ENCODE measurements around the gene UBE2H.
"Not testable (repeated sequence)": the region's sequence is repeated elsewhere in the genome, so short reads cannot be mapped to it uniquely, and the experiment has no call there.

Gene UBE2H

GRCh38 chr7:129824291-129825208, 128.2 kb downstream of the UBE2H start (continued):
- TF ChIP-seq ZSCAN23 (tag by site-specific recombination; IDR thresholded peaks at IDR 0.05) (no peak), SP2 (tag by site-specific recombination; IDR thresholded peaks at IDR 0.05) (peak; percentile 90), ZNF121 (tag by site-specific recombination; IDR thresholded peaks at IDR 0.05) (peak; percentile 50; the same call in 1 of the 2 replicates), ZNF600 (tag by site-specific recombination; IDR thresholded peaks at IDR 0.05) (peak; percentile 28; the same call in 1 of the 2 replicates), ZNF677 (tag by site-specific recombination; IDR thresholded peaks at IDR 0.05) (no peak), YY2 (tag by site-specific recombination; IDR thresholded peaks at IDR 0.05) (no peak), ZBTB8A (tag by site-specific recombination; IDR thresholded peaks at IDR 0.05) (no peak), IKZF3 (tag by site-specific recombination; IDR thresholded peaks at IDR 0.05) (peak; percentile 81), ZBTB20 (tag by site-specific recombination; IDR thresholded peaks at IDR 0.05) (peak; percentile 91), ZBTB48 (tag by site-specific recombination; IDR thresholded peaks at IDR 0.05) (peak; percentile 94), GLIS1 (tag by site-specific recombination; IDR thresholded peaks at IDR 0.05) (peak; percentile 24; the same call in 1 of the 2 replicates)

GRCh38 chr7:129823143-129823542, 129.6 kb downstream of the UBE2H start:
- POLR2A ChIA-PET = interaction anchor here (0.6 kb wide), 1 partner anchor 29 kb away, joined by 3 read pairs; no protein-coding TSS in a partner anchor
- not testable (repeated sequence) for H3K9me3 ChIP-seq (ENCODE audit: control insufficient read depth, insufficient read depth, low read depth, low read length); H3K4me1 ChIP-seq (ENCODE audit: control insufficient read depth, insufficient read depth, low read length); H3K27ac ChIP-seq (ENCODE audit: extremely low read depth, low read depth, low read length); H3K4me3 ChIP-seq (ENCODE audit: low read depth, low read length); H3K36me3 ChIP-seq (ENCODE audit: control insufficient read depth in 2 of 2, insufficient read depth in 1 of 2, low read length in 2 of 2)
- TF ChIP-seq ZNF121 (tag by site-specific recombination; IDR thresholded peaks at IDR 0.05) = 0 out of 2 replicates have a peak, but pooled peaks have one; percentile 10
- CTCF ChIA-PET = interaction anchor here (0.6 to 0.9 kb wide), 4 partner anchors 34 to 446 kb away, joined by 3 to 4 read pairs (median 4); no protein-coding TSS in a partner anchor

GRCh38 chr7:129821476-129821875, 131.3 kb downstream of the UBE2H start:
- CTCF ChIA-PET = interaction anchor here (0.6 to 3.1 kb wide), 4 partner anchors 9 to 603 kb away, joined by 3 to 11 read pairs (median 6); no protein-coding TSS in a partner anchor
- Histone ChIP-seq H3K4me1 (ENCODE audit: control insufficient read depth, insufficient read depth, low read length) (no peaks in the 10 kb centered on the region), H3K4me3 (ENCODE audit: low read depth, low read length) (no peak overlapping the region), H3K9me3 (ENCODE audit: control insufficient read depth, insufficient read depth, low read depth, low read length) (no peaks in the 10 kb centered on the region), H3K27ac (ENCODE audit: extremely low read depth, low read depth, low read length) (no peak overlapping the region), H3K36me3 (ENCODE audit: control insufficient read depth in 2 of 2, insufficient read depth in 1 of 2, low read length in 2 of 2) (no peaks in the 10 kb centered on the region)
- POLR2A ChIA-PET = interaction anchor here (0.6 kb wide), 1 partner anchor 179 kb away, joined by 3 read pairs; no protein-coding TSS in a partner anchor
- TF ChIP-seq SCRT2 (tag by site-specific recombination; IDR thresholded peaks at IDR 0.05) (no peak), ZBTB10 (tag by site-specific recombination; IDR thresholded peaks at IDR 0.05) (no peak), ZEB2 (tag by site-specific recombination; IDR thresholded peaks at IDR 0.05) (no peak), ZNF280C (tag by site-specific recombination; IDR thresholded peaks at IDR 0.05) (no peak), ZSCAN4 (tag by site-specific recombination; IDR thresholded peaks at IDR 0.05) (no peak), ZNF596 (tag by site-specific recombination; IDR thresholded peaks at IDR 0.05) (no peak), BCL11B (tag by site-specific recombination; IDR thresholded peaks at IDR 0.05; ENCODE audit: low read depth) (no peak), KLF9 (tag by site-specific recombination; IDR thresholded peaks at IDR 0.05; ENCODE audit: low read depth) (no peak), HOXD13 (CRISPR knock-in tag; IDR thresholded peaks at IDR 0.05; ENCODE audit: borderline replicate concordance) (no peak), ZFP37 (tag by site-specific recombination; IDR thresholded peaks at IDR 0.05) (no peak), ZNF174 (tag by site-specific recombination; IDR thresholded peaks at IDR 0.05) (no peak), TRIM28 (IDR thresholded peaks at IDR 0.05; ENCODE audit: borderline replicate concordance, low read length) (no peak), ZNF16 (tag by site-specific recombination; IDR thresholded peaks at IDR 0.05; ENCODE audit: low read depth) (no peak), ZNF701 (tag by site-specific recombination; IDR thresholded peaks at IDR 0.05) (no peak)

Data from HEK293 (cell line).